Vagina (tissue), 2 donors: ENCODE data around the gene PEX26. TPM values are rescaled to one million over a fixed set of nuclear protein-coding genes. Genes with fewer than 3 reads are reported as not detected.
"Not testable (repeated sequence)": the region's sequence is repeated elsewhere in the genome, so short reads cannot be mapped to it uniquely, and the experiment has no call there.

ENCODE experiments used
- DNase-seq, 2 donors: peaks; one replicate each; pipeline ENCODE4 v3.0.0-alpha.2; 2017; ENCODE audit errors: extremely low spot score in 2 of 2
- H3K27ac ChIP-seq: fragments of 200-600 bp; sonication (generic); one replicate; pipeline ENCODE4 v1.5.1; 2019
- H3K27me3 ChIP-seq: fragments of 200-600 bp; sonication (generic); one replicate; pipeline ENCODE4 v1.5.1; 2019
- H3K36me3 ChIP-seq, 2 donors: fragments of 200-600 bp; sonication (generic); one replicate each; pipeline ENCODE4 v1.5.1; 2017 to 2019
- H3K4me1 ChIP-seq: fragments of 200-600 bp; sonication (generic); one replicate; pipeline ENCODE4 v1.5.1; 2019
- H3K4me3 ChIP-seq, 2 donors: fragments of 200-600 bp; sonication (generic); 1 replicate in 1 of 2; 2 replicates in 1 of 2; pipeline ENCODE4 v1.5.1; 2016 to 2019
- H3K9me3 ChIP-seq: fragments of 200-600 bp; sonication (generic); one replicate; pipeline ENCODE4 v1.5.1; 2019
- POLR2A ChIP-seq, 2 donors: fragments of 450-650 bp; IDR thresholded peaks; one replicate each; pipeline ENCODE4 v1.6.1; 2017; ENCODE audit warnings: antibody characterized with exemption in 2 of 2, mild to moderate bottlenecking in 2 of 2, moderate library complexity in 2 of 2
- POLR2AphosphoS5 ChIP-seq, 2 donors: sonication (generic); formaldehyde crosslinking; IDR thresholded peaks; one replicate each; pipeline ENCODE4 v1.9.0; 2017; ENCODE audit warnings: antibody characterized with exemption in 2 of 2, mild to moderate bottlenecking in 2 of 2, low read depth in 1 of 2; ENCODE audit not compliant: insufficient read depth in 1 of 2
- intact Hi-C: fragments of 100-400 bp; cut with DNase I; formaldehyde crosslinking; loops from one replicate; pipeline ENCODE4 v1.15.1; 2023
- total RNA-seq: library from RNA; depleted of rRNA; stranded (reverse); fragments of >200 nt; gene quantifications from one replicate; pipeline ENCODE4 v1.2.3, GENCODE V29; 2016
- TF ChIP-seq, protein P1 (sequence below), 3 experiments: fragments of 450-650 bp in 2 of 3; fragments of 200-600 bp in 1 of 3; sonication (generic) in 1 of 3; IDR thresholded peaks; one replicate each; pipeline ENCODE4 v1.5.1; 2017 to 2019; ENCODE audit warnings: antibody characterized with exemption in 3 of 3, mild to moderate bottlenecking in 2 of 3, moderate library complexity in 2 of 3

Gene PEX26
- total RNA-seq, 1 donor from 2014 or later = 25.5 TPM

DNA sequence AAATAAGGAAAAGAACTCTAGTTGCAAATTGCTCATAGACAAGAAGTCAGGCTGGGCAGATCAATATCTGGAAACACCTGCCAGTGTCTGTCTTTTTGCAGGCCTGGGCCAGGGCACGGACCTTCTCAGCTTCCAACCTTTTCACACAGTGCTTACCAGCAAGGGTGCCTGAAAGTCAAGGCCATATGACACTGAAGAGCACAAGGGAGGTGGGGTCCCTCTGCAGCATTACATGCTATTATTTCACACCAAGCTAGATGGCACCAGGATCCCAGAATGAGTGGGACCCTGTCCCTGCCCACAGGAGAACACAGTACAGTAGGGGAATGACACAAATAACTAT, 5.9 kb upstream of the PEX26 start:
- peaks cover 19% of the 10 kb centered on the region for H3K4me1 ChIP-seq
- H3K27me3 ChIP-seq = no peaks in the 10 kb centered on the region
- H3K9me3 ChIP-seq = no peaks in the 10 kb centered on the region
- no peak for DNase-seq
- no peak overlapping the region for H3K4me3 ChIP-seq
- no peak overlapping the region for H3K27ac ChIP-seq
- TF ChIP-seq POLR2AphosphoS5 (IDR thresholded peaks at IDR 0.05; ENCODE audit: insufficient read depth in 1 of 2, low read depth in 1 of 2) (no peak), POLR2A (IDR thresholded peaks at IDR 0.05) (no peak)
- TF ChIP-seq, protein P1, sequence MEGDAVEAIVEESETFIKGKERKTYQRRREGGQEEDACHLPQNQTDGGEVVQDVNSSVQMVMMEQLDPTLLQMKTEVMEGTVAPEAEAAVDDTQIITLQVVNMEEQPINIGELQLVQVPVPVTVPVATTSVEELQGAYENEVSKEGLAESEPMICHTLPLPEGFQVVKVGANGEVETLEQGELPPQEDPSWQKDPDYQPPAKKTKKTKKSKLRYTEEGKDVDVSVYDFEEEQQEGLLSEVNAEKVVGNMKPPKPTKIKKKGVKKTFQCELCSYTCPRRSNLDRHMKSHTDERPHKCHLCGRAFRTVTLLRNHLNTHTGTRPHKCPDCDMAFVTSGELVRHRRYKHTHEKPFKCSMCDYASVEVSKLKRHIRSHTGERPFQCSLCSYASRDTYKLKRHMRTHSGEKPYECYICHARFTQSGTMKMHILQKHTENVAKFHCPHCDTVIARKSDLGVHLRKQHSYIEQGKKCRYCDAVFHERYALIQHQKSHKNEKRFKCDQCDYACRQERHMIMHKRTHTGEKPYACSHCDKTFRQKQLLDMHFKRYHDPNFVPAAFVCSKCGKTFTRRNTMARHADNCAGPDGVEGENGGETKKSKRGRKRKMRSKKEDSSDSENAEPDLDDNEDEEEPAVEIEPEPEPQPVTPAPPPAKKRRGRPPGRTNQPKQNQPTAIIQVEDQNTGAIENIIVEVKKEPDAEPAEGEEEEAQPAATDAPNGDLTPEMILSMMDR (IDR thresholded peaks at IDR 0.05) = no peak
- H3K36me3 ChIP-seq = no peaks in the 10 kb centered on the region
- intact Hi-C loops = loop anchor here (10.0 kb wide), 1 partner anchor 167 kb away; no protein-coding TSS in a partner anchor

DNA sequence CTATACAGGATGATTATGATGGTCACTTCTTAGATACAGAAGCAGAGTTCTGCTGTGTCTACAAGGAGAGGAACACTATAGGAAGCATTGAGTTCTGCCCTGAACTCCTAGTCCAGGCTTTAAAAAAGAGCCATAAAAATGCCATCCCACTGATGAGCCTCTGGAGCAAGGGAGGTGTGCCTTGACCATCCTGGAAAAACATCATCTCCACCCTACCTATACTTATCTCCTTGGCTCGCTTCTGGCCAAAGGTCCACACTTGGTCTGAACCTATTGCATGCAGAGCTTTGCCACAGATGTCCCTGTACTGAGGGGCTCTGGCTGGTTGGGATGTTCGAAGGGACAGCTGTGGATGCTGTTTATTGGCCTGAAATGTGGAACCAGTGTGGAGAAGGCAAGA, 4.3 kb upstream of the PEX26 start:
- intact Hi-C loops = loop anchor here (10.0 kb wide), 1 partner anchor 169 kb away; no protein-coding TSS in a partner anchor
- no peak for DNase-seq
- Histone ChIP-seq H3K36me3 (no peaks in the 10 kb centered on the region), H3K9me3 (no peaks in the 10 kb centered on the region), H3K27ac (no peak overlapping the region), H3K27me3 (no peaks in the 10 kb centered on the region), H3K4me3 (no peak overlapping the region), H3K4me1 (peaks cover 15% of the 10 kb centered on the region)
- TF ChIP-seq POLR2AphosphoS5 (IDR thresholded peaks at IDR 0.05; ENCODE audit: insufficient read depth in 1 of 2, low read depth in 1 of 2) (no peak), POLR2A (IDR thresholded peaks at IDR 0.05) (no peak)
- TF ChIP-seq, protein P1 (IDR thresholded peaks at IDR 0.05) = no peak

DNA sequence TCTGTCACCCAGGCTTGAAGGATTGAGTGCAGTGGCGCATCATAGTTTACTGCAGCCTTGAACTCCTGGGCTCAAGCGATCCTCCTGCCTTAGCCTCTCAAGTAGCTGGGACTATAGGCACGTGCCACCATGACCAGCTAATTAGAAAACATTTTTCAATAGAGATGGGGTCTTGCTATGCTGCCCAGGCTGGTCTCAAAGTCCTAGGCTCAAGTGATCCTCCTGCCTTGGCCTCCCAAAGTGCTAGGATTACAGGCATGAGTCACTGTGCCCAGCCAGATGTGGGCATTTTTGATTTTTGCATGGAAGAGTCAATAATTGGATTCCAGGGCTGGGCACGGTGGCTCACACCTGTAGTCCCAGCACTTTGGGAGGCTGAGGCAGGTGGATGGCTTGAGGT, 3.9 kb upstream of the PEX26 start:
- H3K27ac ChIP-seq = not testable (repeated sequence)
- intact Hi-C loops = loop anchor here (10.0 kb wide), 1 partner anchor 169 kb away; no protein-coding TSS in a partner anchor

DNA sequence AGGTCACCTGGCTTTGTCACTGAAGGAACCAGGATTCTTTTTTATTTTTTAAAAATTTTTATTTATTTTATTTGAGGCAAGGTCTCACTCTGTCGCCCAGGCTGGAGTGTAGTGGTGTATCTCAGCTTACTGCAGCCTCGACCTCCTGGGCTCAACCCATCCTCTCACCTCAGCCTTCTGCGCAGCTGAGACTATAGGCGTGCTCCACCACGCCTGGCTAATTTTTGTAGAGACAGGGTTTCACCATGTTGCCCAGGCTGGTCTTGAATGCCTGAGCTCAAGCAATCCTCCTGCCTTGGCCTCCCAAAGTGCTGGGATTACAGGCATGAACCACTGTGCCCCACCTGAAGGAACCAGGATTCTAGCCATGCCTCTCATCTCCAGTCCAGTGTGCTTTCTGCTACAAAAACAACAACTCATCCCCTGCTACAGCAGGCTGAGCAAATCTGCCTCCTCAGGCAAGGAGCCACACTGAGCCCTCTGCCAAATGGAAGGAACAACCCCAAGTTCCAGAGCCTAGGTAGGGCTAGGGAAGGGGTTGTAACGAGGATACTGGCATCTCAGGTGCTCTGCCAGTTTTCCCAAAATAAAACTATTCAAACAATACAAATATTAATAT, 2.6 kb upstream of the PEX26 start:
- H3K27ac ChIP-seq = peak overlapping the region; percentile 77
- H3K9me3 ChIP-seq = no peaks in the 10 kb centered on the region
- no peaks in the 10 kb centered on the region for H3K27me3 ChIP-seq
- no peak overlapping the region for H3K4me3 ChIP-seq
- H3K36me3 ChIP-seq = peaks cover 0 to 5% of the 10 kb centered on the region in 2 donors
- TF ChIP-seq POLR2AphosphoS5 (IDR thresholded peaks at IDR 0.05; ENCODE audit: insufficient read depth in 1 of 2, low read depth in 1 of 2) = no peak
- TF ChIP-seq, protein P1 (IDR thresholded peaks at IDR 0.05) = no peak
- TF ChIP-seq POLR2A (IDR thresholded peaks at IDR 0.05) = no peak
- DNase-seq = no peak
- intact Hi-C loops = loop anchor here (5.0 to 10.0 kb wide), 2 partner anchors 53 to 170 kb away; partner anchors contain the start of gene MICAL3
- H3K4me1 ChIP-seq = peaks cover 31% of the 10 kb centered on the region

More for the DNA sequence above, 3.9 kb upstream of the PEX26 start:
- not testable (repeated sequence) for H3K36me3 ChIP-seq, H3K27me3 ChIP-seq, H3K4me3 ChIP-seq, H3K9me3 ChIP-seq, DNase-seq
- H3K4me1 ChIP-seq = peaks cover 20% of the 10 kb centered on the region

DNA sequence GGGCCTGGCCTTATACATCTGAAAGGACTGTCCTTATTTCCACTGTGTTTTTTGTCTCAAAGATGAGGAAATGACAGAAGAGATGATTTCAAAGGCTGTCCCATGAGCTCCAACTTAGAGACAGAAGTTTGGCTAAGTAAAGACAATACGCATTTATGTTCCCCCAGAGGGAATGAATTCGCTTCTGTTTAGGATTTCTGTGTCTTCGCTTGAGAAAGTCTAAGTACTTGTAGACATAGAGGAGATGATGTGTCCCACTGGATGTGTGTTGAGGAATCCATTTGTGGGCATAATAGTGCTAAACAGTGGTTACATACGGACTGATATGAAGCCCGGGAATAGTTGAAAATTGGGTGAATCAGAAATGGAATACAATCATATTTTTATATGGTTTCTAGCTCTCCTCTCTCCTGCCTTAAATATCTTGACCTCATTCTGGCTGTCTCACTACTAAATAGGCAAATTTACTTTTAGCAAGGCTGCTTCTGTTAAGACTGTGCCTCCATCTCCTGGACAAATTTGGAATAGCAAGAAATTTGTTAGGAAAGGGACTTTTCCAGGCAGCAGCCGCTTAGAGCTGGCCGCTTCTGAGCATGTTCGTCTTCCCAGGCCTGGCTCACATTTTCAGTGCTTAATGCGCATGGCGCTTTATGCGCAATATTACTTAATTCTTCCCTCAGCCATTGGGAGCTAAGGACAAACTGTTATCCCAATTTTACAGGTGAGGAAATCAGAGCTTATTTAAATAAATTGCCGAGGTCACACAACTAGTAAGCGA, 1.9 kb upstream of the PEX26 start:
- no peaks in the 10 kb centered on the region for H3K27me3 ChIP-seq
- peaks cover 31% of the 10 kb centered on the region for H3K4me1 ChIP-seq
- TF ChIP-seq POLR2AphosphoS5 (IDR thresholded peaks at IDR 0.05; ENCODE audit: insufficient read depth in 1 of 2, low read depth in 1 of 2) (peak in 1 of 2 donors; percentile 90), POLR2A (IDR thresholded peaks at IDR 0.05) (no peak)
- TF ChIP-seq, protein P1 (IDR thresholded peaks at IDR 0.05) = peak; percentile 75 to 92 (median 80)
- peak overlapping the region; percentile 77 for H3K27ac ChIP-seq
- peaks cover 0 to 12% of the 10 kb centered on the region in 2 donors for H3K36me3 ChIP-seq
- DNase-seq = no peak
- no peaks in the 10 kb centered on the region for H3K9me3 ChIP-seq
- H3K4me3 ChIP-seq = no peak overlapping the region
- intact Hi-C loops = loop anchor here (2.0 to 10.0 kb wide), 3 partner anchors 54 to 247 kb away; partner anchors contain the start of gene MICAL3
